Activated CD8-positive, alpha-beta memory T cell treated with anti-CD3 and anti-CD28 coated beads for 1 hour (primary cell): ENCODE measurements around the gene PPP1R12C.
A peak's percentile ranks its signal among the peaks of the same experiment; 100 is the strongest.

ENCODE experiments used
- DNase-seq, 2 donors: peaks; one replicate each; pipeline ENCODE4 v3.0.0-alpha.2; 2020; ENCODE audit warnings: low read depth in 1 of 2; ENCODE audit errors: extremely low read depth in 1 of 2

PPP1R12C gene

GRCh38 chr19:55146705-55147273 is 29.4 kb upstream of the PPP1R12C start:
- DNase-seq: no peak

- no peak for DNase-seq
Observed at GRCh38 chr19:55146078-55146704, 28.8 kb upstream of the PPP1R12C start.

DNA sequence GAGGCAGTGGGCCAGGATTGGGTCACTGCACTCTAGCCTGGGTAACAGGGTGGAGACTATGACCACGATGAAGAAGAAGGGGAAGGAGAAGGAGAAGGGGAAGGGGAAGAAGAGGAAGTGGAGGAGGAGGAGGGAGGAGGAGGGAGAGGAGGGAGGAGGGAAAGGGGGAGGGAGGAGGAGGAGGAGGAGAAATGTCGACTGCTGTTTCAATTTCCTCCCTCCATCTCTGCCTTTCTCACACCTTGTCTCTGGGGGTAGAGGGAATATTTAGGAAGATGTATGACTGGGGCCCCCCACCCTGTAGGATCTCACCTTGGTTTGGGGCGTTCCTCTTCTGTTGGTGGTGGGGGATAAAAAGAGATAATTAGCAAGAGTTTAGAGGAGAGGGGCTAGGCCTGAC is 27.8 kb upstream of the PPP1R12C start:
- no peak for DNase-seq

- no peak for DNase-seq
Observed at GRCh38 chr19:55141696-55142095, 24.3 kb upstream of the PPP1R12C start.

DNA sequence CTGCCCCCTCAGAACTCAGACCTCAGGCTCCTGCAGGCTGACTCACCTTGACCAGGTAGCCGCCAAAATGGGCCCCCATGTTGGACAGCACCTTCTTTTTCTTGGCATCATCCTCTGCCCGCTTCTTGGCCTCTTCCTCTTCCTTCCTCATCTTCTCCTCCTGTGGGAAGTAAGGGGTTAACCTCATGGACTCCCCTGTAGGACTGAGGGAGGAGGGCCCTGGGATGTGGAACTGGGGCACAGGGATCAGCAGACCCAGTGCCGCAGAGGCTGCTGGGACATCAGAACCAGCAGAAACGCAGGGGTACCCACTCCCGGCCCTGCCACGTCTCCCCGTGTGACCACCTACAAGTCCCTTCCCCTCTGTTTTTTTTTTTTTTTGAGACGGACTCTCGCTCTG is 20.5 kb upstream of the PPP1R12C start:
- DNase-seq: no peak

- no peak for DNase-seq
Observed at GRCh38 chr19:55136399-55137102, 19.1 kb upstream of the PPP1R12C start.

GRCh38 chr19:55134736-55135135 is 17.3 kb upstream of the PPP1R12C start:
- DNase-seq: no peak

DNA sequence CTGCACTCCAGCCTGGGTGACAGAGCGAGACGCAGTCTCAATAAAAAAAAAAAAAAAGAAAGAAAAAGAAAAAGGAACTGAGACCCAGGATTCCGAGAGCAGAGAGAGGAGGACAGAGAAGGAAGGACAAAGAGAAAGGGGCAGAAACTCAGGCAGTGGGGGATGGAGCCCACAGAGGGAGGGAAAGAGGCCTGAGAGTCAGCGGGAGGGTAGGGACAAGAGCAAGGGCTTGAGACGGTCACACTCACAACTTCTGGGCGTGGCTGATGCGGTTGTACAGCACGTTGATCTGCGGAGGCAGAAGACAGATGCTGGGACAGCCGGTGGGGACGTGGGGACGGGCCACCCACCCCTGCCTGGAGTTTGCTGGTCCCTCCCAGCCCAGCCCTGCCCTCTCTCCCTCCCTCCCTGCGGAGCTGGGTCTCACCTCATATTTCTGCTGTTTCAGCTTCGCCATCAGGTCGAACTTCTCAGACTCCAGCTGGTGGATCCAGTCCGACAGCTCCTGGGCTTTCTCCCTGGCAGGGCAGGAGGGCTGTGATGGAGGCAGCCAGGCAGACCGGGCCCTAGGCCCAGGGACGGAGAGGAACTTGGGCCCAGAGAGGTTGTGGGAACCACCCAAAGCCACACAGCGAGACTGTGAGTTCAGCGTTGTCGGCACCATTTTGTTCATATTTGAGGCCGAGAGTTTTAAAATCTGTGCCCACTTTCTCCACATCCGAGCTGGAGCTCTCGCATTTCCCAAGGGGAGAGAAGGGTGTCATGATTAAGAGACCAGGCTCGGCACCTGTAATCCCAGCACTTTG is 16.4 kb upstream of the PPP1R12C start:
- DNase-seq: no peak

DNA sequence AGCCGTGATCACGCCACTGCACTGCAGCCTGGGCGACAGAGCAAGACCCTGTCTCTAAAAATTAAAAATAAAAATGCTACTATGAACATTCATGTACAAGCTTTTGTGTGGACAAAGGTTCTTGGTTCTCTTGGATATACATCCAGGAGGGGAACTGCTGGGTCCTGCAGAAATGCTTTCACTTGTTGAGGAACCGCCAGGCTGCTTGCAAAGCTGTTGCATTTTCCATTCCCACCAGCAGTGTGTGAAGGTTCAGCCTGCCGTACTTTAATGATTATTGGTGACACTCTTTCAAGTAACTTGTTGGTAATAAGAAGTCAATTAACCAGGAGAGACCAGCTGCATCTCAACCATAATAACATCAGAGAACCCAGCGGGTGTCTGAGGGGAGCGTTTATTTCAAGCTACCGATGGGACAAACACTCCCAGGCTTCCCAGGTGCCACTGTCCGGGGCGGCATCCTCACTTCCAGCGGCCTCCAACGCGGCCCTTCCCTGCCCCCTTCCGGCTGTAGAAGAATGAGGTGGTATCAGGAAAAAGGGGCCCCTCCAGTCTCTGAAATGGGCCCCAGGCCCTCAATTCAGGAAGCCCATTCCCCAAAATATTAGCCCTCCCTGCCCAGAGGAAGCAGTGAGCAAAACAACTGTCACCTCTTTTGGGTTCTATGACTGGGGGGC is 15.2 kb upstream of the PPP1R12C start:
- DNase-seq: no peak

DNA sequence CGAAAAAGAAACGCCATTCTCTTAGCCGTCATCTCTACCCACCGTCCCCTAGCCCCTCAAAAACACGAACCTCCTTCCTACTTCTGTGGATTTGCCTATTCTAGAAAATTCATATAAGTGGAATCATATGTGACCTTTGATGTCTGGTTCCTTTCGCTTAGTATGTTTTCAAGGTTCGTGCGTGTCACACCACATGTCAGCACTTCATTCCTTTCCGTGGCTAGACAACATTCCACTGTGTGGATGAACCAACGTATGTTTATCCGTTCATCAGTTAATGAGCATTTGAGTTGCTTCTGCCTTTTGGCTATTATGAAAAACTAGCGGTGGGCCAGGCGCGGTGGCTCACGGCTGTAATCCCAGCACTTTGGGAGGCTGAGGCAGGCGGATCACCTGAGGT is 14.0 kb upstream of the PPP1R12C start:
- no peak for DNase-seq

DNA sequence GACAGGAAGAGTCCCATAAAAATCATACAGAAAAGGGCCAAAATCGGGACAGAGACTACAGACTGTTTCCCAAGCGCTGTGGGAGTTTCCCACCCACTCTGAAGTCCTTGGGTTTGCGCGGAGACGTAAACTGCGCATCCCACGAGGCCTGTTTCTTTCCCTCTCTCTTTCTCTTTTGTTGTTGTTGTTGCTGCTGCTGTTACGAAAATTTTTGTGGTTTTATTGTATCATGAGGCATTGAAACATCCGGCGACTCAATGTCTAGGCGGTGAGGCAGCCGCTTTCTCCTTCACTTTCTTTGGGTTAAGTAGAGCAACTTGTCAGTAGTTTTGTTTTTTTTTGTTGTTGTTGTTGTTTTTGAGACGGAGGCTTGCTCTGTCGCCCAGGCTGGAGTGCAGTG is 1.6 kb upstream of the PPP1R12C start:
- DNase-seq: no peak

GRCh38 chr19:55118401-55118991 is 1.1 kb upstream of the PPP1R12C start:
- DNase-seq: no peak

DNA sequence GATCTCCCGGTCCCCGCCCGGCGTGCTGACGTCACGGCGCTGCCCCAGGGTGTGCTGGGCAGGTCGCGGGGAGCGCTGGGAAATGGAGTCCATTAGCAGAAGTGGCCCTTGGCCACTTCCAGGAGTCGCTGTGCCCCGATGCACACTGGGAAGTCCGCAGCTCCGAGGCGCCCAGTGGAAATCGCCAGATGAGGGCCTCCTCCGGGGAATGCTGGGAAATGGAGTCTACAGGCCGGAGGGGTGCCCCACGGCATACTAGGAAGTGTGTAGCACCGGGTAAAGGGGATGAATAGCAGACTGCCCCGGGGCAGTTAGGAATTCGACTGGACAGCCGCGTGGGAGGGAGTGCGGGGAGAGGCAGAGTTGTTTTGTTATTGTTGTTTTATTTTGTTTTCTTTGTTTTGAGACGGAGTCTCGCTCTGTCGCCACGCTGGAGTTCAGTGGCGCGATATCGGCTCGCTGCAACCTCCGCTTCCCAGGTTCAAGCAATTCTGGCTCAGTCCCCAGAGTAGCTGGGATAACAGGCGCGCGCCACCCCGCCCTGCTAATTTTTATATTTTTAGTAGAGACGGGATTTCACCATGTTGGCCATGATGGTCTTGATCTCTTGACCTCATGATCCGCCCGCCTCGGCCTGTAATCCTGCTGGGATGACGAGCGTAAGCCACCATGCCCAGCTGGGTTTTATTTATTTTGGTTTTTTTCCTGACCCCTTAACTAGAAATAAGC is 390 bp upstream of the PPP1R12C start:
- peak; percentile 89 to 96 for DNase-seq

DNA sequence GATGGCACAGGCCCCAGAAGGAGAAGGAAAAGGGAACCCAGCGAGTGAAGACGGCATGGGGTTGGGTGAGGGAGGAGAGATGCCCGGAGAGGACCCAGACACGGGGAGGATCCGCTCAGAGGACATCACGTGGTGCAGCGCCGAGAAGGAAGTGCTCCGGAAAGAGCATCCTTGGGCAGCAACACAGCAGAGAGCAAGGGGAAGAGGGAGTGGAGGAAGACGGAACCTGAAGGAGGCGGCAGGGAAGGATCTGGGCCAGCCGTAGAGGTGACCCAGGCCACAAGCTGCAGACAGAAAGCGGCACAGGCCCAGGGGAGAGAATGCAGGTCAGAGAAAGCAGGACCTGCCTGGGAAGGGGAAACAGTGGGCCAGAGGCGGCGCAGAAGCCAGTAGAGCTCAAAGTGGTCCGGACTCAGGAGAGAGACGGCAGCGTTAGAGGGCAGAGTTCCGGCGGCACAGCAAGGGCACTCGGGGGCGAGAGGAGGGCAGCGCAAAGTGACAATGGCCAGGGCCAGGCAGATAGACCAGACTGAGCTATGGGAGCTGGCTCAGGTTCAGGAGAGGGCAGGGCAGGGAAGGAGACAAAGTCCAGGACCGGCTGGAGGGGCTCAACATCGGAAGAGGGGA is 1.1 kb downstream of the PPP1R12C start:
- DNase-seq: peak in 1 of 2 donors; percentile 30

DNA sequence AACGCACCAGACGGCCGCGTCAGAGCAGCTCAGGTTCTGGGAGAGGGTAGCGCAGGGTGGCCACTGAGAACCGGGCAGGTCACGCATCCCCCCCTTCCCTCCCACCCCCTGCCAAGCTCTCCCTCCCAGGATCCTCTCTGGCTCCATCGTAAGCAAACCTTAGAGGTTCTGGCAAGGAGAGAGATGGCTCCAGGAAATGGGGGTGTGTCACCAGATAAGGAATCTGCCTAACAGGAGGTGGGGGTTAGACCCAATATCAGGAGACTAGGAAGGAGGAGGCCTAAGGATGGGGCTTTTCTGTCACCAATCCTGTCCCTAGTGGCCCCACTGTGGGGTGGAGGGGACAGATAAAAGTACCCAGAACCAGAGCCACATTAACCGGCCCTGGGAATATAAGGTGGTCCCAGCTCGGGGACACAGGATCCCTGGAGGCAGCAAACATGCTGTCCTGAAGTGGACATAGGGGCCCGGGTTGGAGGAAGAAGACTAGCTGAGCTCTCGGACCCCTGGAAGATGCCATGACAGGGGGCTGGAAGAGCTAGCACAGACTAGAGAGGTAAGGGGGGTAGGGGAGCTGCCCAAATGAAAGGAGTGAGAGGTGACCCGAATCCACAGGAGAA is 1.9 kb downstream of the PPP1R12C start:
- DNase-seq: no peak

DNA sequence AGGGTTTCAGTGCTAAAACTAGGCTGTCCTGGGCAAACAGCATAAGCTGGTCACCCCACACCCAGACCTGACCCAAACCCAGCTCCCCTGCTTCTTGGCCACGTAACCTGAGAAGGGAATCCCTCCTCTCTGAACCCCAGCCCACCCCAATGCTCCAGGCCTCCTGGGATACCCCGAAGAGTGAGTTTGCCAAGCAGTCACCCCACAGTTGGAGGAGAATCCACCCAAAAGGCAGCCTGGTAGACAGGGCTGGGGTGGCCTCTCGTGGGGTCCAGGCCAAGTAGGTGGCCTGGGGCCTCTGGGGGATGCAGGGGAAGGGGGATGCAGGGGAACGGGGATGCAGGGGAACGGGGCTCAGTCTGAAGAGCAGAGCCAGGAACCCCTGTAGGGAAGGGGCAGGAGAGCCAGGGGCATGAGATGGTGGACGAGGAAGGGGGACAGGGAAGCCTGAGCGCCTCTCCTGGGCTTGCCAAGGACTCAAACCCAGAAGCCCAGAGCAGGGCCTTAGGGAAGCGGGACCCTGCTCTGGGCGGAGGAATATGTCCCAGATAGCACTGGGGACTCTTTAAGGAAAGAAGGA is 2.8 kb downstream of the PPP1R12C start:
- DNase-seq: no peak

DNA sequence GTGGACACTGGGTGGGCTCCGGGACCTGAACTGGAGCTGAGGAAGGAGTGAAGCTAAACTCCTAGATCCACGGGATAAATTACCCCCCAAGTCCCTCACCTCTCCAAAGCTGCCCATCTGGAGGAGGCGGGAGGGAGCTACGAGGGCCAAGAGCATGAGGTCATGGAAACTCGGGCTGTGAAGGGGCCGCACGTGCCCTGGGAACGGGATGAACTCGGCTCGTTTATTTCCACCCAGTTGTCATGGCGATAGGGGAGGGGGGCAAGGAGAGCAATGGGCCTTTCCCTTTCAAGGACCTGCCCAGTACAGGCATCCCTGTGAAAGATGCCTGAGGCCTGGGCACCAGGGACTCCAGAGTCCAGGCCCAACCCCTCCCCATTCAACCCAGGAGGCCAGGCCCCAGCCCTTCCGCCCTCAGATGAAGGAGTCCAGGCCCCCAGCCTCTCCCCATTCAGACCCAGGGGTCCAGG is 3.8 kb downstream of the PPP1R12C start:
- DNase-seq: no peak

DNA sequence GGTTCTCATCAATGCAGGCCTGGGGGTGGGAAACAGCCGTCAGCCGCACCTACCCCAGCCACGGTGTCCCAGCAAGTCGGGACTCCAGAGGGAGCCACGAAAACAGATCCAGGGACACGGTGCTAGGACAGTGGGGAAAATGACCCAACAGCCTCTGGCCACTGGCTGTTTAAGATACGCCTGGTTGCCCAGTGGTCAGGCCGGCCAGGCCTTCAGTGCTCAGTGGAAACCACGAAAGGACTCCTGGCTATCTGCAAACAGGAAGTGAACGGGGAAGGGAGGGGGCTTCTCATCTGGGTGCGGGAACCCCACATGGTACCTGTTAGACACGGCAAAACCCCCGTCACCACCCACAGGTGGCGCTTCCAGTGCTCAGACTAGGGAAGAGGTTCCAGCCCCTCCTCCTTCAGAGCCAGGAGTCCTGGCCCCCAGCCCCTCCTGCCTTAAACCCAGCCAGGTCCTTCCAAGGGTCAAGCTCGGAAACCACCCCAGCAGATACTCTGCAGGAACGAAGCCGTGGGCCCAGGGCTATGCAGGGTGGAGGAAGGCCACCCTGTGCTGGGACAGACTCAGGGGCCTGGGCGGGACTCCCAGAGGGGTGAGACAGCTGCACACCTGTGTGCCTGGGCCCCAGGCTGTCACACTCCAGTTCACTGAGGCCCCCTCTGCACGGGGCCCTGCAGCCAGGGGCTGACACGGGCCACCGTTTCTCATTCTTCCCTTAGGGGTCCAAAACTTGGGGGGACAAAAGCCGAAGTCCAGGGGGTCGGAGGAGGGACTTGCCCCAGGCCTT is 4.5 kb downstream of the PPP1R12C start:
- DNase-seq: no peak
